ENCODE data around the gene SKP1. TPM values are rescaled to one million over a fixed set of nuclear protein-coding genes. Genes with fewer than 3 reads are reported as not detected.

The SKP1 gene
- total RNA-seq, 1 experiment from 2014 or later = 245 TPM

GRCh38 chr5:134207696-134208095, 30.9 kb upstream of the SKP1 start:
- Histone ChIP-seq H3K27me3 (ENCODE audit: insufficient read depth, low read length) (no peaks in the 10 kb centered on the region), H3K4me2 (ENCODE audit: low read length) (no peak overlapping the region), H3K4me1 (ENCODE audit: control insufficient read depth in 1 of 2, insufficient read depth in 2 of 2, low read length in 2 of 2) (peaks cover 8 to 16% of the 10 kb centered on the region in 2 experiments), H3K79me2 (ENCODE audit: insufficient read depth, low read length) (peaks cover 100% of the 10 kb centered on the region), H2AFZ (ENCODE audit: low read depth, low read length, poor library complexity, severe bottlenecking) (no peak overlapping the region), H3K27ac (ENCODE audit: low read depth, low read length) (no peak overlapping the region), H3K4me3 (replicated peaks in 1 of 2; ENCODE audit: low read depth in 1 of 2, low read length in 2 of 2) (no peak overlapping the region), H3K9ac (ENCODE audit: low read length) (no peak overlapping the region), H3K9me2 (ENCODE audit: insufficient read depth) (no peaks in the 10 kb centered on the region), H3K9me3 (ENCODE audit: control insufficient read depth in 1 of 2, insufficient read depth in 1 of 2, low read depth in 1 of 2, low read length in 2 of 2) (no peaks in the 10 kb centered on the region), H4K20me1 (ENCODE audit: insufficient read depth) (peaks cover 61% of the 10 kb centered on the region), H3K36me3 (ENCODE audit: control insufficient read depth in 1 of 2, insufficient read depth in 2 of 2, low read length in 2 of 2) (peaks cover 10 to 26% of the 10 kb centered on the region in 2 experiments; a peak in 3 of 4 replicates)
- no peak for TF ChIP-seq TCF7L2 (IDR thresholded peaks at IDR 0.05; ENCODE audit: borderline replicate concordance, extremely low read depth, insufficient read depth, insufficient read length)
- TF ChIP-seq SP1 (IDR thresholded peaks at IDR 0.05; ENCODE audit: low read depth) = no peak
- TF ChIP-seq EZH2 (IDR thresholded peaks at IDR 0.05) = no peak
- TF ChIP-seq, protein P1, sequence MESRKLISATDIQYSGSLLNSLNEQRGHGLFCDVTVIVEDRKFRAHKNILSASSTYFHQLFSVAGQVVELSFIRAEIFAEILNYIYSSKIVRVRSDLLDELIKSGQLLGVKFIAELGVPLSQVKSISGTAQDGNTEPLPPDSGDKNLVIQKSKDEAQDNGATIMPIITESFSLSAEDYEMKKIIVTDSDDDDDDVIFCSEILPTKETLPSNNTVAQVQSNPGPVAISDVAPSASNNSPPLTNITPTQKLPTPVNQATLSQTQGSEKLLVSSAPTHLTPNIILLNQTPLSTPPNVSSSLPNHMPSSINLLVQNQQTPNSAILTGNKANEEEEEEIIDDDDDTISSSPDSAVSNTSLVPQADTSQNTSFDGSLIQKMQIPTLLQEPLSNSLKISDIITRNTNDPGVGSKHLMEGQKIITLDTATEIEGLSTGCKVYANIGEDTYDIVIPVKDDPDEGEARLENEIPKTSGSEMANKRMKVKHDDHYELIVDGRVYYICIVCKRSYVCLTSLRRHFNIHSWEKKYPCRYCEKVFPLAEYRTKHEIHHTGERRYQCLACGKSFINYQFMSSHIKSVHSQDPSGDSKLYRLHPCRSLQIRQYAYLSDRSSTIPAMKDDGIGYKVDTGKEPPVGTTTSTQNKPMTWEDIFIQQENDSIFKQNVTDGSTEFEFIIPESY (IDR thresholded peaks at IDR 0.05; ENCODE audit: extremely low read depth, insufficient replicate concordance, low read length) = no peak
- TF ChIP-seq, protein P2, sequence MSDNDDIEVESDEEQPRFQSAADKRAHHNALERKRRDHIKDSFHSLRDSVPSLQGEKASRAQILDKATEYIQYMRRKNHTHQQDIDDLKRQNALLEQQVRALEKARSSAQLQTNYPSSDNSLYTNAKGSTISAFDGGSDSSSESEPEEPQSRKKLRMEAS (IDR thresholded peaks at IDR 0.05) = no peak
- no peak for TF ChIP-seq SIN3A (IDR thresholded peaks at IDR 0.05; ENCODE audit: low read depth)
- TF ChIP-seq POLR2AphosphoS5 (IDR thresholded peaks at IDR 0.05; ENCODE audit: low read depth, low read length) = no peak
- no peak for TF ChIP-seq EZH2phosphoT487 (IDR thresholded peaks at IDR 0.05; ENCODE audit: borderline replicate concordance)
- no peak for TF ChIP-seq POLR2A (IDR thresholded peaks at IDR 0.05; ENCODE audit: borderline replicate concordance, extremely low read depth, insufficient read depth, insufficient read length)
- TF ChIP-seq CTCF (IDR thresholded peaks at IDR 0.05 in 2 of 3, conservative IDR thresholded peaks at IDR 0.05 in 1 of 3; ENCODE audit: borderline replicate concordance in 1 of 3, insufficient read depth in 1 of 3, low read depth in 2 of 3, low read length in 2 of 3) = no peak
- TF ChIP-seq FOSL1 (IDR thresholded peaks at IDR 0.05; ENCODE audit: low read depth) = no peak
- TF ChIP-seq EGR1 (IDR thresholded peaks at IDR 0.05; ENCODE audit: low read depth) = no peak
- DNase-seq (ENCODE audit: low read depth, low spot score) (no peak), ATAC-seq (no peak)
- ChIA-PET RAD21 (ENCODE audit: low non-redundant PET in 1 of 2, low total read pairs in 2 of 2, uncharacterized antibody in 2 of 2, unreplicated experiment in 2 of 2) (no interaction called here), POLR2A (no interaction called here), CTCF (no interaction called here)
- intact Hi-C loops (cut with micrococcal nuclease) = no loop called here
- BruUV-seq (replicated peaks) = no TSS peak
